NCI-H2227 (cell line): ENCODE results near the gene MATCAP1.

ENCODE experiments used
- DNase-seq: peaks from one replicate; lab custom pipeline; 2025; ENCODE audit not compliant: unreplicated experiment; lab: John Stamatoyannopoulos, UW

Gene MATCAP1

GRCh38 chr16:67183627-67184452 lies at the start of gene MATCAP1:
TSS of gene MATCAP1 (minus strand) at chr16:67183963. CDS start at chr16:67180610, 3,353 bp downstream.
- DNase-seq, result peak; percentile 97

- DNase-seq, result no peak
Observed at GRCh38 chr16:67230809-67231660, 47.3 kb upstream of the MATCAP1 start.

GRCh38 chr16:67229906-67230808 lies 46.4 kb upstream of the MATCAP1 start:
- no peak for DNase-seq

- DNase-seq, result no peak
Observed at GRCh38 chr16:67228905-67229304, 45.1 kb upstream of the MATCAP1 start.

GRCh38 chr16:67228034-67228785 lies 44.4 kb upstream of the MATCAP1 start:
- DNase-seq, result no peak

GRCh38 chr16:67227567-67227921 lies 43.8 kb upstream of the MATCAP1 start:
- no peak for DNase-seq

GRCh38 chr16:67226804-67227566 lies 43.2 kb upstream of the MATCAP1 start, which contains the start of gene TMEM208:
TSS of gene TMEM208 (plus strand) at chr16:67227130. CDS start at chr16:67227219, 89 bp downstream.
- peak; percentile 98 for DNase-seq

GRCh38 chr16:67226295-67226803 lies 42.6 kb upstream of the MATCAP1 start:
- no peak for DNase-seq

- DNase-seq, result no peak
Observed at GRCh38 chr16:67223992-67224391, 40.2 kb upstream of the MATCAP1 start.

- no peak for DNase-seq
Observed at GRCh38 chr16:67216612-67217490, 33.1 kb upstream of the MATCAP1 start.

GRCh38 chr16:67215706-67216105 lies 31.9 kb upstream of the MATCAP1 start:
- no peak for DNase-seq

GRCh38 chr16:67213197-67214019 lies 29.6 kb upstream of the MATCAP1 start:
- no peak for DNase-seq

- no peak for DNase-seq
Observed at GRCh38 chr16:67212766-67213165, 29.0 kb upstream of the MATCAP1 start.

- DNase-seq, result no peak
Observed at GRCh38 chr16:67211674-67212073, 27.9 kb upstream of the MATCAP1 start.

GRCh38 chr16:67210069-67210937 lies 26.5 kb upstream of the MATCAP1 start:
- no peak for DNase-seq

- no peak for DNase-seq
Observed at GRCh38 chr16:67209565-67209964, 25.8 kb upstream of the MATCAP1 start.
